Esophagus muscularis mucosa (tissue), 4 donors: ENCODE measurements around the gene HARS2. TPM values are rescaled to one million over a fixed set of nuclear protein-coding genes. Genes with fewer than 3 reads are reported as not detected.
"Not testable (repeated sequence)": the region's sequence is repeated elsewhere in the genome, so short reads cannot be mapped to it uniquely, and the experiment has no call there.

Source experiments
- DNase-seq: peaks from one replicate; pipeline ENCODE4 v3.0.0-alpha.2; 2017; ENCODE audit errors: extremely low spot score
- H3K27ac ChIP-seq, 4 donors: fragments of 200-600 bp; sonication (generic); replicated peaks in 1 of 4; 1 replicate in 3 of 4; 2 replicates in 1 of 4; pipeline ENCODE4 v1.5.1; 2016 to 2019; ENCODE audit warnings: mild to moderate bottlenecking in 1 of 4
- H3K27me3 ChIP-seq, 4 donors: fragments of 200-600 bp; sonication (generic); one replicate each; pipeline versions ENCODE4 v1.5.1 to v1.6.0; 2016 to 2019
- H3K36me3 ChIP-seq, 4 donors: fragments of 200-600 bp; sonication (generic); one replicate each; pipeline ENCODE4 v1.5.1; 2016 to 2019
- H3K4me1 ChIP-seq, 4 donors: fragments of 200-600 bp; sonication (generic); one replicate each; pipeline ENCODE4 v1.5.1; 2016 to 2019
- H3K4me3 ChIP-seq, 4 donors: fragments of 200-600 bp; sonication (generic); 1 replicate in 2 of 4; 2 replicates in 2 of 4; pipeline ENCODE4 v1.5.1; 2016 to 2019; ENCODE audit warnings: mild to moderate bottlenecking in 4 of 4, moderate library complexity in 1 of 4
- H3K9me3 ChIP-seq, 4 donors: fragments of 200-600 bp; sonication (generic); 1 replicate in 3 of 4; 2 replicates in 1 of 4; pipeline ENCODE4 v1.5.1; 2016 to 2019
- CTCF ChIP-seq, 3 experiments: fragments of 200-600 bp in 2 of 3; fragments of 450-650 bp in 1 of 3; sonication (generic) in 2 of 3; IDR thresholded peaks; one replicate each; pipeline ENCODE4 v1.5.1; 2017 to 2019; ENCODE audit warnings: antibody characterized with exemption in 3 of 3, mild to moderate bottlenecking in 2 of 3, moderate library complexity in 1 of 3
- EP300 ChIP-seq: sonication (generic); formaldehyde crosslinking; IDR thresholded peaks from one replicate; pipeline ENCODE4 v1.6.1; 2017; ENCODE audit warnings: antibody characterized with exemption
- POLR2A ChIP-seq: fragments of 450-650 bp; IDR thresholded peaks from one replicate; pipeline ENCODE4 v1.6.1; 2017; ENCODE audit warnings: antibody characterized with exemption, moderate library complexity, mild to moderate bottlenecking, low read depth
- POLR2AphosphoS5 ChIP-seq, 2 donors: sonication (generic); formaldehyde crosslinking; IDR thresholded peaks; one replicate each; pipeline ENCODE4 v1.6.1; 2017; ENCODE audit warnings: antibody characterized with exemption in 2 of 2
- WGBS: methylation state at CpG from one replicate; pipeline ENCODE4 v1.1.5; 2018; 5-methylcytosine and 5-hydroxymethylcytosine counted together
- intact Hi-C: fragments of 100-400 bp; cut with DNase I; formaldehyde crosslinking; loops from one replicate; pipeline ENCODE4 v1.15.1; 2023
- total RNA-seq, 4 donors: library from RNA; depleted of rRNA; stranded (reverse); fragments of >200 nt; gene quantifications; one replicate each; pipeline versions ENCODE4 v1.1.0 to v1.2.1, GENCODE V29; 2016

HARS2 gene
- total RNA-seq, 4 donors from 2014 or later: 19.1 to 22.2 (median 19.2) TPM

DNA sequence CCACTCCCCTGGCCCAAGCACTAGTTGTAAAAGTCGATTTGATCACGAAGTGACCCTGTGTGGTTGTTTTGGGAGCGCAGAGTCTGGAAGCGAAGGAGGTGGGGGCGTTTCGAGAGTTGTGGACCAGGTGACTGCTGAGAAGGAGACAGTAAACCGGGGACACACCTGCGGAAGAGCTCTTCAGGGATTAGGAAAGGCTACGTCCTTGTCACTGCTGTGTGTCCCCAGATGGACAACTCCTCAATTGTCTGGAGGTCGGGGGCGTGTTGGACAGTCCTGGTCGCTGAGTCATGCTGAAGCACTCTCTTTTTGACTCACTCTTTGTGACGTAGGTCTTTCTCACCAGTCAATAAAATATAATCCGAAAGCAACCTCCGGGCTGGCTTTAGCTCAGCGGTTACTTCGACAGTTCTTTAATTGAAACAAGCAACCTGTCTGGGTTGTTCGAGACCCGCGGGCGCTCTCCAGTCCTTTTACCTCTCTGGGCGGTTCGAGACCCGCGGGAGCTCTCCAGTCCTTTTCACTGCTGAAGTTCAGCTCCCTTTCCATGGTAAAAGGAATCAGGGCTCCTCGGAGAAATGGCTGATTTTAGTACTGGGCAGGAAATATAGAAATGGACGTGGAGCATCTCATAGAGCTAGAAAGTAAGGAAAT is 19.8 kb downstream of the HARS2 start:
- Histone ChIP-seq H3K36me3 (peaks cover 7 to 16% (median 12%) of the 10 kb centered on the region in 4 donors), H3K9me3 (no peaks in the 10 kb centered on the region), H3K4me3 (peak overlapping the region; percentile 57 to 62 (median 62)), H3K27me3 (no peaks in the 10 kb centered on the region), H3K4me1 (peaks cover 5 to 16% (median 6%) of the 10 kb centered on the region in 4 donors), H3K27ac (peak overlapping the region; percentile 79 to 92 (median 83))
- 5% methylated on average over 27 of the region's 27 CpGs for WGBS
- peak; percentile 99 for DNase-seq
- intact Hi-C loops: loop anchor here (10.0 kb wide), 1 partner anchor 336 kb away; no protein-coding TSS in a partner anchor
- TF ChIP-seq POLR2AphosphoS5 (IDR thresholded peaks at IDR 0.05): peak; percentile 81 to 86
- TF ChIP-seq EP300: no peak
- no peak for TF ChIP-seq POLR2A
- no peak for TF ChIP-seq CTCF (IDR thresholded peaks at IDR 0.05)

GRCh38 chr5:140711794-140712193 is 20.5 kb downstream of the HARS2 start:
- Histone ChIP-seq H3K36me3 (peaks cover under 1 to 8% (median 4%) of the 10 kb centered on the region in 4 donors), H3K4me1 (peaks cover 5 to 16% (median 6%) of the 10 kb centered on the region in 4 donors), H3K4me3 (peak overlapping the region in 2 of 4 donors; percentile 57 to 61), H3K27me3 (no peaks in the 10 kb centered on the region), H3K27ac (peak overlapping the region; percentile 79 to 92 (median 83)), H3K9me3 (no peaks in the 10 kb centered on the region)
- no peak for TF ChIP-seq CTCF (IDR thresholded peaks at IDR 0.05)
- TF ChIP-seq POLR2A: no peak
- no peak for TF ChIP-seq POLR2AphosphoS5 (IDR thresholded peaks at IDR 0.05)
- TF ChIP-seq EP300: no peak
- DNase-seq: no peak
- 79% methylated on average over 1 of the region's 1 CpG for WGBS
- intact Hi-C loops: loop anchor here (10.0 kb wide), 1 partner anchor 337 kb away; no protein-coding TSS in a partner anchor

- intact Hi-C loops: loop anchor here (10.0 kb wide), 1 partner anchor 339 kb away; no protein-coding TSS in a partner anchor
- no peak overlapping the region for H3K4me3 ChIP-seq
- H3K9me3 ChIP-seq: no peaks in the 10 kb centered on the region
- peaks cover 5 to 16% (median 6%) of the 10 kb centered on the region in 4 donors for H3K4me1 ChIP-seq
- no peak overlapping the region for H3K27ac ChIP-seq
- no peaks in the 10 kb centered on the region for H3K27me3 ChIP-seq
- no peak for DNase-seq
- 92% methylated on average over 1 of the region's 1 CpG for WGBS
- TF ChIP-seq POLR2A (no peak), EP300 (no peak), CTCF (IDR thresholded peaks at IDR 0.05) (no peak), POLR2AphosphoS5 (IDR thresholded peaks at IDR 0.05) (no peak)
- no peaks in the 10 kb centered on the region for H3K36me3 ChIP-seq
Measured at GRCh38 chr5:140713562-140714094, 22.4 kb downstream of the HARS2 start.

GRCh38 chr5:140716238-140716637 is 25.0 kb downstream of the HARS2 start:
- not testable (repeated sequence) for H3K36me3 ChIP-seq, H3K9me3 ChIP-seq, H3K4me1 ChIP-seq, DNase-seq, H3K4me3 ChIP-seq, H3K27ac ChIP-seq, H3K27me3 ChIP-seq
- WGBS: 94% methylated on average over 2 of the region's 2 CpGs
- intact Hi-C loops: loop anchor here (10.0 kb wide), 1 partner anchor 341 kb away; no protein-coding TSS in a partner anchor

DNA sequence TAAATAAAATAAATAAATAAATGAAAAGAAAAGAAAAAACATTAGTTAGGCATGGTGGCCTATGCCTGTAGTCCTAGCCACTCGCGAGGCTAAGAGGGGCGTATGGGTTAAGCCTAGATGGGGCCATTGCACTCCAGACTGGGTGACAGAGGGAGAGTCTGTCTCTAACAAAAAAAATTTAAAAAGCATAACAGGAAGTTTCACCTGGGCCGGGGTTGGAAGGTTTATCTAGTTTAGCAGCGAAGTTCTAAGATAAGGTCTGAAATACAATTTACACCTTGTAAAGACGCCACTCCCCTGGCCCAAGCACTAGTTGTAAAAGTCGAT is 27.0 kb downstream of the HARS2 start:
- 80% methylated on average over 7 of the region's 7 CpGs for WGBS
- intact Hi-C loops: loop anchor here (10.0 kb wide), 1 partner anchor 343 kb away; no protein-coding TSS in a partner anchor
- Histone ChIP-seq H3K4me1 (no peaks in the 10 kb centered on the region), H3K27me3 (peaks cover 0 to 7% (median 0%) of the 10 kb centered on the region in 4 donors), H3K4me3 (no peak overlapping the region), H3K27ac (no peak overlapping the region), H3K36me3 (no peaks in the 10 kb centered on the region), H3K9me3 (no peaks in the 10 kb centered on the region)
- peak; percentile 47 for DNase-seq
- no peak for TF ChIP-seq POLR2A
- no peak for TF ChIP-seq EP300
- TF ChIP-seq CTCF (IDR thresholded peaks at IDR 0.05): no peak
- TF ChIP-seq POLR2AphosphoS5 (IDR thresholded peaks at IDR 0.05): no peak

DNA sequence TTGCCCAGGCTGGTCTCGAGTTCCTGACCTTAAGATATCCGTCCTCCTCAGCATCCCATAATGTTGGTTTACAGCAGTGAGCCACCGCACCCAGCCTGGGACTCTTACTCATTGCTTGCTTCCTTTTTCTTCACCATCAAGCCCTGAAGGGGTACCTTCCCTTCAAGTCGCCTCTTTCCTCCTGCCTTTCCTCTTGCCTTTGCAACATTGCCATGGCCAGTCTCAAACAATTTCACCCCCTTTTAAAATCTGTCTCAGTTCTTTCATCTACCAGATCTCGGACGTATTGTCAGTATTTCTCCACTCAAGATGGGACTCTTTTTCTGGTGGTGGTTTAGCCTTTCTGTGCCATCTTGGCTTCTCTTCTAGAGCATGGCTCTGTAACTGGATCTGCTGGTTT is 29.5 kb downstream of the HARS2 start:
- intact Hi-C loops, H3K9me3 ChIP-seq, H3K27ac ChIP-seq, H3K4me3 ChIP-seq, H3K4me1 ChIP-seq, DNase-seq, H3K36me3 ChIP-seq: not testable (repeated sequence)
- H3K27me3 ChIP-seq: peaks cover 0 to 14% (median 0%) of the 10 kb centered on the region in 4 donors
- 57% methylated on average over 6 of the region's 6 CpGs for WGBS

DNA sequence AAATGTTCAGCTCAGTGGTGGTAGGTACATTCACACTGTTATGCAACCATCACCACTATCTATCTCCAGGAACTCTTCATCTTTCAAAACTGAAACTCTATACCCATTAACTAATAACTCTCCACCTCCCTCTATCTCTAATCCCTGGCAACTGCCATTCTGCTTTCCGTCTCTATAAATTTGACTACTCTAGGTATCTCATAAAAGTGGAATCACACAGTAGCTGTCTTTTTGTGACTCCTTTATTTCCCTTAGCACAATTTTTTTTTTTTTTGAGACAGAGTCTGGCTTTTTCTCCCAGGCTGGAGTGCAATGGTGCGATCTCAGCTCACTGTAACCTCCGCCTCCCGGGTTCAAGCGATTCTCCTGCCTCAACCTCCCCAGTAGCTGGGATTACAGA is 30.1 kb downstream of the HARS2 start:
- intact Hi-C loops, H3K4me1 ChIP-seq, H3K9me3 ChIP-seq, H3K36me3 ChIP-seq, DNase-seq, H3K4me3 ChIP-seq, H3K27ac ChIP-seq: not testable (repeated sequence)
- peaks cover 0 to 14% (median 0%) of the 10 kb centered on the region in 4 donors for H3K27me3 ChIP-seq
- 85% methylated on average over 5 of the region's 5 CpGs for WGBS
